ENCODE measurements around the gene SRD5A3.
A peak's percentile ranks its signal among the peaks of the same experiment; 100 is the strongest.

The SRD5A3 gene

GRCh38 chr4:55378617-55379467, 32.8 kb downstream of the SRD5A3 start:
- no peak for DNase-seq

- no peak for DNase-seq
Observed at GRCh38 chr4:55380576-55380975, 34.5 kb downstream of the SRD5A3 start.

GRCh38 chr4:55381502-55381901, 35.5 kb downstream of the SRD5A3 start:
- DNase-seq: no peak

DNA sequence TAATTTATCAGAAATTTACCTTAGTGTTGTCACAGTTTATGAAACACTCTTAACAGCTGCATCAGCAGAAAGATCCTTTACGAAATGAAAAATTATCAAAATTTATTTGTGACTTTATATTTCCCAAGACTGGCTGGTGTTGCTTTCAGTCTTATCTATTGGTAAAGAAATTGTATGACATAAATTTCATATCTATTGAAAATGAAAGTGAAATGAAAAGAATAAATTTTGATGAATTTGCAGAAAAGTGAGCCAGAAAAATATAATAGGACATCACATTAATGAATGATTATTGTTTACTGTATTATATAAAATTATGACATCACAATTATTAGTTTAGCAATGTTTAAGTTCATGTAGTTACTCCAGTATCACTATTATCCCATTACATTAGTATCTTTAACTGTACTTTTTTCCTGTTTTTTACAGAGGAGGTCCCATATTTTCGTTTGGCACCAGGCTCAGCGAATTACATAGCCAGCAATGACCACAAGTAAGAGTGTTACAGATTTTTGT, 36.5 kb downstream of the SRD5A3 start:
- DNase-seq: no peak

DNA sequence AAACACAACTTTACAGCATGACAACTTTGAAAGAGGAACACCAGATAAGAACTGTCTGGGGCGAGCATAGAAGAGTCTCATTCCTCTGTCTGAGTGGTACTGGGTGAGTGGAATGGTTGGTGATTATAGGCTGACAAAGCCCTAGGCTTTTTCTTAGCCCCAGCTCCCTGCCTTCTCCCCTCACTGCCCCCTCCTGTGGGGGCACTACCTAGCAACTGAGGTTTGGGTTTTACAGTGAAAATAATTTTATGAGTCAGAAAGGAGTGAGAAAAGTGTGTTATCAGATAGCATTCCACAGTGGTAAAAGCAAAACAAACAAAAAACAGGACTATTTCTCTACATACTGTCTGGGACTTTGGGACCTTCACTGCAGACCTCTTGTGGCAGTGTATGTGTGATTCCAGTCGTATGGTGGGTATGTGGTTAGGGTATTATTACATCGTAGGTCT, 39.2 kb downstream of the SRD5A3 start:
- DNase-seq: no peak

DNA sequence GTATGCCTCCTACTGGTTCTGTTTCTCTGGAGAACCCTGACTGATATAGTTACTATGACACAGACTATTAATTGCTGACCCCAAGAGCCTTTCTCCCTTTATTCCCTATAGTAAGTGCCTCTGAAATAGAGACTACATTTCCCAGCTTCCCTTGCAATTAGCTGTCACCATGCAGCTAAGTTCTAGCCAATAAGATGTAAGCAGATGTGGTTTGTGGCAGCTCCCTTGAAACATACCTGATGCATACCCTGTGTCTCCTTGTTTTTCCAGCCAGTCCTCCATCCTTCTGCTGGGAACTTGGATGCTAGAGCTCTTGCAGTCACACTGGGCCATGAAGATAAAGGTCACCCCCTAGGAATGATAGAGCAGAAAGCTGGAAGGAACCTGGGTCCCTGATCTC, 40.0 kb downstream of the SRD5A3 start:
- DNase-seq: peak; percentile 10

- no peak for DNase-seq
Observed at GRCh38 chr4:55386840-55387239, 40.8 kb downstream of the SRD5A3 start.

GRCh38 chr4:55393461-55394320, 47.6 kb downstream of the SRD5A3 start:
- no peak for DNase-seq

DNA sequence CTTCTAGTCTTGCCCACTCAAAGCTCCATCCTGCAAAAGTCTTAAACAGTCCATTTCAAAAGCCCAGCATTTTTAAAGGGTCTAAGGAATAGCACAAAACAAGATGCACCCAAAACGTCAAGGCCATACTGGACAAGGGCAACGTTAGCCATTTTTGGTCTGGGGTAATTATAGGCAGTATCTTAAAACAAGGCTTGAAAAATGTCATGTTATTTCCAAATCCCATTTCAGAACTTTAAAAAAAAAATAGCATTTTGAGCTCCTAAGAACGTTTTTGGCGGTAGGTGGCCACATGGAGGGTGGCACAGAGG, 49.1 kb downstream of the SRD5A3 start:
- no peak for DNase-seq

DNA sequence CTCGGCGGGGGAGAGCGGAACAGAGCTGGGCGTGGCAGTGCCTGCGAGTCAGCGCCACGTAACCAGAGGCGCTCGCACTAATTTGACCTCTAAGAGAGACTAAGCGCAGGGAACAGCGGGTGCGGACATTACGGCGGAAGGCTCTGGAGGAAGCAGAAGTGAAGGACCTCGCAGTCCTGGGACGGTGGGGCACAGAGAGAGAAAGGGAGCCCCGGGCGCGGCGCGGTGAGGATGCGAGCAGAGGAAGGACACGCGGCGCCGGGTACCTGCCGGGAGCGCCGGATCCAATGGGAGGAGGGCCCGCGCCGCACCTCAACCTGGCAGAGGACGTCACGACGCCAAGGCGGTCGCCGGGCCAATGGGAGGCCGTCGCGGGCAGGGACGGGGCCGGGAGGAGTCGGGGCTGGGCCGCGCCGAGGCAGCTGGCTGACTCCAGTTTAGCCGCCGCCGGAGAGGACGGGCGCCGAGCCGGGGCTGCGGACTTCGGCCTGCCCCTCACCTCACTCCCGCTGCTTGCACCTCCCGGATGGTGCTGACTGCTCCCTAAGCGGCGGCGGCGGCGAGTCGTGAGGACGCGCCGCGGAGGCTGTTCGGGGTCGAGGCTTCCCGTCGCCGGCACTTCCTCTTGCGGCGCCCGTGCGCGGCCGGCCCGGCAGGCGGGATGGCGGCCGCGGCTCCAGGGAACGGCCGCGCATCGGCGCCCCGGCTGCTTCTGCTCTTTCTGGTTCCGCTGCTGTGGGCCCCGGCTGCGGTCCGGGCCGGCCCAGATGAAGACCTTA, 49.7 kb downstream of the SRD5A3 start, which contains the start of gene TMEM165:
Gene TMEM165, plus strand, starts transcription at position 429 of the 779 bp plus-strand sequence. Its CDS starts 233 bp downstream, at position 662.
- peak; percentile 91 to 94 for DNase-seq

DNA sequence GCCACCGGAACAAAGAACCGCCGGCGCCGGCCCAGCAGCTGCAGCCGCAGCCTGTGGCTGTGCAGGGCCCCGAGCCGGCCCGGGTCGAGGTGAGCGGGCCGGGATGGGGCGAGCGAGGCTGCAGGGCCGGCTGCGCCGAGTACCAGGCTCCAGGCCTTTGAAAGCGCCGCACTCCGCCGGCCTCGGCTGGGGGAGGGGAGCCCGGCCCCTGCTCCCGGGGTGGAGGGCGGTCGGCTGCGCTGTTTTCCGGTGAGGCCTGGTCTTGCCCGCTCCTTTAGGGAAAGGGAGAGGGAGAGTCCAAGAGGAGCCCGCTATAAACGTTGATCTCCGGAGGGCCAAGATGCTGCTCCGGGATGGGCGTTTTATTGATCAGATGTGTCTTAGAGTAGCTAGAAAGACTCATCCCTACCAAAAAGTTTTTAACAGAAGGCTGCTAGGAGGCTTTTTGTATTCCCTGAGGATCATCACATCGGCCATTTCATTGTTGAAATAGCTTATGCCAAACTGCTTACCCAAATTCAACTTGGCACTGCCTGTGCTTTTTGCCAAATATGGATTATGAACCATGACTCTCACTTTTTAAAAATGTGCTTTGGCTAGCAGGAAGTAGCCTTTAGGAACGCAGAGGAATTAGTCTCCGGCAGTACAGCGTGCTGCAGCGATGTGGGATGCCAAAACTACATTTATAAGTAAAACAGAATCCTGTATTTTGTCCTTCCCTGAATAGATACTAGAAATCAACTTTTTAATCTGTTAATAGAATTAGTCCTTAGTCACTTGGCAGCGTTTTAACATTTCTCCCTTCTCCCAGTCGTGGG, 50.5 kb downstream of the SRD5A3 start:
- DNase-seq: peak; percentile 32 to 39

GRCh38 chr4:55397126-55397436, 51.0 kb downstream of the SRD5A3 start:
- no peak for DNase-seq

DNA sequence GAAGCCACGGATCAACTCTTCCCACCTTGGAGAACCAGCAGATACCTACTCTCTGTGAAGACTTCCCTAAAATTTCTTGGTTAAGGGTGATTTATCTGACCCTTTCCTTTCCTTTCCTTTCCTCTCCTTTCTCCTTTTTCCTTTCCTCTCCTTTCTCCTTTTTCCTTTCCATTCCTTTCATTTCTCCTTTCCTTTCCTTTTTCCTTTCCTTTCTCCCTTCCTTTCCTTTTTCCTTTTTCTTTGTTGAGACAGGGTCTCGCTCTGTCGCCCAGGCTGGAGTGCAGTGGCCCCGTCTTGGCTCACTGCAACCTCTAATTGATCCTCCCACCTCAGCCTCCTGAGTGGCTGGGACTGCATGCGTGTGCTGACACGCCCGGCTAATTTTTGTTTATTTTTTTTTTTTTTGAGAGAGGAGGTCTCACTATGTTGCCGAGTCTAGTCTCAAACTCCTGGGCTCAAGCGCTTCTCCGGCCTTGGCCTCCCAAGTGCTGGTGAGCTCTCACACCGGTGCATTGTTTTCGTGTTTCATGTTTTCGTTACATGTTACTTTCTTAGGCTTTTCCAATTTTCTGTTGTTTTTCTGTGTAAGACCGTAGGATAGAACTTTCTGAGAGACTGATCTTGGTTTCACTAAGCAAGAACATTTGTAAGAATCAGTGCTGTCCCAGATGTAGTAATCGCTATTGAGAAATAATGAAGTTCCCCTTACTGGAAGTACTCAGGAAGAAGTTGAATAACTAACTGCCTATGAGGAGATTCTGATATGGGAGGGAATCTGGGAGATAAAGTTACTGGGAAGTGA, 51.7 kb downstream of the SRD5A3 start:
- peak; percentile 79 to 93 for DNase-seq

- DNase-seq: peak in 1 of 2 donors; percentile 8
Observed at GRCh38 chr4:55398461-55398860, 52.4 kb downstream of the SRD5A3 start.

GRCh38 chr4:55398966-55399365, 52.9 kb downstream of the SRD5A3 start:
- no peak for DNase-seq

GRCh38 chr4:55399581-55399980, 53.5 kb downstream of the SRD5A3 start:
- DNase-seq: no peak

GRCh38 chr4:55405073-55405472, 59.0 kb downstream of the SRD5A3 start:
- DNase-seq: no peak

- DNase-seq: no peak
Observed at GRCh38 chr4:55406545-55406944, 60.5 kb downstream of the SRD5A3 start.

DNA sequence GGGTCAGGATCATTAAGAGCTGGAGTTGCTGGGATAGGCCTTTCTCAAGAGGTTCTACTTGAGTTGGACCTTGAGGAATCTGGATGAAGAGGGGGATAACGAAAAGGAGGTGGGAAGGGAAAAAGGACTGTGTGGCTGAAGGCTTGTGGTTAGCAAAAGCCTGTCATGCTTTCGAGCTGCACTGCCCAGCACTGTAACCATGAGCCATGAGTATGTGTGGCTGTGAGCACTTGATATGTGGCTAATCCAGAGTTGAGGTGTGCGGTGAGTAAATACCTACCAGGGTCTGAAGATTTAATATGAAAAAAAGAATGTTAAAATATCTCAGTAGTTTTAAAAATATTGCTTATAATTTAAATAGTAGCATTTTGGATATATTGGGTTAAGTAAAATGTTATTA, 61.1 kb downstream of the SRD5A3 start:
- no peak for DNase-seq

DNA sequence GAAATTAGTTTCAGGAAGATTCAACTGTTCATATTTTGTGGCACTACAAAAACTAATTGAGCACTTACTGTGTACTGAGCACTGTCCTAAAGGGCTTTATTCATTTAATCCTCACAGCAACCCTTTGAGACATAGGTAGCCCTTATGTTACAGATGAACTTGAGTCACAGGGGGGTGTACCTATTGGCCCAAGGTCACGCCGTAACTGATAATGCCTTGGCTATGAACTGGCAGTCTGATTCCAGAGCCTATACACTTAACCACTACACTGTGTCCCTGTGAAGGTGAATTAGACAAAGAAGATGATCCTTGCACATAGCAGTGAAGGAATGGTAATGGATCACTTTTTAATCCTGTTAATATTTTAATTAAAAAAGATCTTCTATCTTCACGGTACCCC, 61.7 kb downstream of the SRD5A3 start:
- DNase-seq: no peak

All from inflammatory macrophage (primary cell).